Spleen (tissue), 7 donors: ENCODE results near the gene AMT.

ENCODE experiments used
- CTCF ChIP-seq, 11 experiments: fragments of 200-600 bp in 7 of 11; fragments of 450-650 bp in 4 of 11; sonication (generic) in 4 of 11; IDR thresholded peaks in 8 of 11; conservative IDR thresholded peaks in 3 of 11; 1 replicate in 7 of 11; 2 replicates in 4 of 11; pipeline versions ENCODE4 v1.4.0 to v1.8.0; 2016 to 2021; ENCODE audit warnings: antibody characterized with exemption in 11 of 11, inconsistent platforms in 4 of 11, mild to moderate bottlenecking in 1 of 11
- POLR2A ChIP-seq, 3 donors: fragments of 450-650 bp; IDR thresholded peaks; one replicate each; pipeline ENCODE4 v1.5.1; 2017; ENCODE audit warnings: antibody characterized with exemption in 3 of 3, mild to moderate bottlenecking in 1 of 3
- POLR2AphosphoS5 ChIP-seq, 3 donors: sonication (generic); formaldehyde crosslinking; IDR thresholded peaks; one replicate each; pipeline ENCODE4 v1.5.1; 2017; ENCODE audit warnings: antibody characterized with exemption in 3 of 3
- donor health status: DM: no; HTN: no; CAD: no; lungs with moderate emphysema.
- donor health status: DM: no; HTN: no; CAD: no.
- donor health status: DM: no; HTN: no; CAD: no.

- no peak for TF ChIP-seq CTCF (IDR thresholded peaks at IDR 0.05 in 8 of 11, conservative IDR thresholded peaks at IDR 0.05 in 3 of 11)
- no peak for TF ChIP-seq POLR2A (IDR thresholded peaks at IDR 0.05)
- no peak for TF ChIP-seq POLR2AphosphoS5 (IDR thresholded peaks at IDR 0.05)
These were observed 6.4 kb upstream of the AMT start for GRCh38 chr3:49428752-49429080.
